HK-2 (cell line): ENCODE results near the gene DHX9.

Source experiments
- DNase-seq: peaks from one replicate; pipeline ENCODE4 v3.0.0-alpha.2; 2018; ENCODE audit not compliant: unreplicated experiment

DHX9 gene

DNA sequence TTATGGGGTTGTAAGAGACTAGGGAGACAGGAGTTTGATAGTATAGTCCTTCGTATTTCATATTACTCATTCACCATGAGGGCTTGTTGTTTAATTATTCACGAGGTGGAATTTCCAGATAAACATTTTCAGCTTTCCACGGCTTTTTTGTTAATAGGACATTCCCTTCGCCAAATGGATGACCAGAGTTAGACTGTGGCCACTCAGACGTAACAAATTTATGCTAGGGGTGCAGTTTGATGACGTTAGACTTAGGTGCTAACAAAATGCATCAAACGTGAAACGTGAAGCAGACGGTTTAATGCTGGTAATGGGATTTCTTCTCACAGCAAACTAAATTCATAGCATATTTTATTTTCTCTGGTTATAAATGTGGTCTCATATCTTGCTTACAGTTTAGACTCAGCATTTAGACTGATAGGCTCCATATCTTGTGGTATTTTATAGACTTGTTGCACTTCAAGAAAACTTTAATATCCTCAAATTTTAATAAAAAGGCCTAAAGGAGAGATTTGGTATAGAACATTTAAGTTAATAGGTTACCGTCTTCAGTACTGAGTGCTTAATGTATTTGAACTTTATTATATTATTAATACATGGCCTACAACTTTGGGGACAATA lies 2.3 kb downstream of the DHX9 start:
- DNase-seq = peak; percentile 28

DNA sequence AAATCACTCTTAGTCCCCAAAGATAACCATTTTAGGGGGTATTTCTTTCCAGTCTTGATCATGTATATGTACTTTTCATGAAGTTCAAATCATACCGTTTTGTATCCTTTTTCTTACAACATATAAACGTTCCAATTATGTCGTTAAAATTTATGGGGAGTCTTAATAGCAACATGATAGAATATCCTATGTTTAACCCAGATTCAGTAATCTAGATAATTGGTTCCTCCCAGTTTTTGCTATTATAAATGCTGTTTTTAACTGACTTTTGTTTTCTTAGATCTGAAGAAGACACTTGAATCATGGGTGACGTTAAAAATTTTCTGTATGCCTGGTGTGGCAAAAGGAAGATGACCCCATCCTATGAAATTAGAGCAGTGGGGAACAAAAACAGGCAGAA lies 3.1 kb downstream of the DHX9 start:
- DNase-seq = no peak

DNA sequence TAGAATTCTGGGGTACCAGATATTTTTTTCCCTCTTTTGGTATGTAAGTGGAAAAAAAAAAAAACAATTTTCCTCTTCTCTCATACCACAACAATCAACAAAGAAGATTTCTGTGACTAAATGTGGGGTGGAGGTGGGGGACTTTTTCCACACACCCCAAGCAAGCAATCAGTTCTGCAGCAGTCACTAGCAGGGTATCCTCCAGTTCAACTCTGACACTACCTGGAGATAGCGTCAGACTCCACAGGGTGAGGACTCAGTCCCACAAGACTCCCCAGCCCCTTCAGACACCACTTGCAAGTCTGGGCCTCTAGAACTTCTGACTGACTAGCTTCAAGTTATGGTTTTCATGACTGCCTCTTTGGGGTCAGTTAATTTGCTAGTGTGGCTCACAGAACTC lies 6.2 kb downstream of the DHX9 start:
- DNase-seq = no peak

DNA sequence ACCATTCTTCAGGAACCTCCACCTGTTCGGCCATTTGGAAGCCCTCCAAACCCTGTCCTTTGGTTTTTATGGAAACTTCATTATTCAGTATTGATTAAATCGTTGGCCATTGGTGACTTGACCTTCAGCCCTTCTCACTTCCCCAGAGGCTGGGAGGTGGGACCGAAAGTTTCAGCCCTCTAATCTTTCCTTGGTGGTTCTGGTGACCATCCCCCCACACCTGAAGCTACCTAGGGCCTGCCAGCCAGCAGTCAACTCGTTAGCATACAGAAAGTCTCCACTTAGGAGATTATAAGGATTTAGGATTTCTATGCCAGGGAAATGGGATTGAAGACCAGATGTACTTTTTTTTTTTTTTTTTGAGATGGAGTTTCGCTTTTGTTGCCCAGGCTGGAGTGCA lies 6.7 kb downstream of the DHX9 start:
- no peak for DNase-seq

DNA sequence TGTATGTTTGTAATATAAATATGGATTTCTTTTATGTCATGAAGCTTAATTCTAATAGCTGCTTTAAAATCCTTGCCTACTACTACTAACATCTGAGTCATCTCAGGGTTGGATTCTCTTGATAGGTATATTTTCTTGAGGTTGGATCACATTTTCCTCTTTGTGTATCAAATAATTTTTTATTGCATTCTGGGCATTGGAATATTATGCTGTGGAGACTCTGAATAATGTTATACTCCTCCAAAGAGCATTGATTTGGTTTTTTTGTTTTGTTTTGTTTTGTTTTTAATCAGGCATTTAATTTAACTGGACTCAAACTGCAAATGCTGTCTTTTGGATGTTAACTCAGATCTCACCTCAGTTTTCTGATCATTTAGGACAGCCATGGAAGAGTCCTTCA lies 8.0 kb downstream of the DHX9 start:
- no peak for DNase-seq

DNA sequence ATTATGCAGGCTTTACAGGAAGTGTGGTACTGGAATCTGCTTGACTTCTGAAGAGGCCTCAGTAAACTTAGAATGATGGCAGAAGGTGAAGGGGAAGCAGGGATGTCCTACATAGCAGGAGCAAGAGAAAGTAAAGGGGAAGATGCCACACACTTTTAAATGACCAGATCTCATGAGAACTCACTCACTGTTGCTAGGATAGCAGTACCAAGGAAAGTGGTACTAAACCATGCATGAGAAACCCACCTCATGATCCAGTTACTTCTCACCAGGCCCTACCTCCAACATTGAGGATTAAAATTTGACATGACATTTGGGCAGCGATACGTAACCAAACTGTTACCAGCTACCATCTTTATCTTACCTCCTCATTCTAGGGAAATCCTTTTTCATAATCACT lies 9.6 kb downstream of the DHX9 start:
- no peak for DNase-seq

DNA sequence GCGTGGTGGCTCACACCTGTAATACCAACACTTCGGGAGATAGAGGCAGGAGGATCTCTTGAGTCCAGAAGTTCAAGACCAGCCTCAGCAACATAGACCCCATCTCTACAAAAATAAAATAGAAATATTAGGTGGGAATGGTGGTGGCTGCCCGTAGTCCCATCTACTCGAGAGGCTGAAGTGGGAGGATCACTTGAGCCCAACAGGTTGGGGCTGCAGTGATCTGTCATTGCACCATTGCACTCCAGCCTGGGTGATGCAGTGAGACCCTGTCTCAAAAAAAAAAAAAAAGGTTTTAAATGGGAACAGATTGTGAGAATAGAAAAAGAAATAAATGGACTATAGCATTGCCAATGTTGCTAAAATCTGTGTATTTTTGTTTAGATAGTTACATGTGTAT lies 11.2 kb downstream of the DHX9 start:
- DNase-seq = no peak

DNA sequence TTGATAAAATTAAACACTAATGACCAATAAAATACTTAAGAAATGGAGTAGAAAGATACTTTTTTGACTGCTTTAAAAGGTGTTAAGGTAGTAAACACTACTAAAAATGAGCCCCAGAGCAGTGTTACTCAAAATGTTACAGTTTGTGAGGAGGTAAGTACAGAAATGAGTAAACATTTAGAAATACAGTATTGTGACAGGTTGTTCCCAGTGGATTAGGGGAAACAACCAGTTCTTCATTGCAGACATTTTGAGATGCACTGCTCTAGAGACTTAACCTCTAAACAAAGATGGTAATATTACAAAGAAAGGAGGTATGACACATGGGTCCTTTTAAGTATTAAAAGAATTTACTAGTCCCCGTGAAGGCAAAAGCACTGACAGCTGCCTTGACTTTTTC lies 12.7 kb downstream of the DHX9 start:
- DNase-seq = no peak

DNA sequence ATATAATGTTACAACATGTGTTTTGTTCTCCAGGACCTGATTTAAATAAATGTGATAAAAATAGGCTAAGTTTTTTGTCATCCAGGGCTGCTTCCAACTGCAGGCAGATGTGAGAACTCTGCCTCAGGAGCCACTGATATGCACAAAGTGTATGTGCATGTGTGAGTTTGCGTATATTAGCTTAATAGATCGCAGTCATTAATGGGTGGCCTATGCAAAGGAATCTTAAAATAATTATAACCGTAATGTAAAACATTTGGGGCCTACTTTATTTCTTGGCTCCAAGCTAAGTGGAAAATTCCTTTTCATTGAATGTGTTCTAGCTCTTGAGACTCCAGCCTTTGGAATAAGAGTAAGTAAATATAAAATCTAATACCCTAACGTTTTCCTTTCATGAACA lies 16.8 kb downstream of the DHX9 start:
- DNase-seq = no peak

DNA sequence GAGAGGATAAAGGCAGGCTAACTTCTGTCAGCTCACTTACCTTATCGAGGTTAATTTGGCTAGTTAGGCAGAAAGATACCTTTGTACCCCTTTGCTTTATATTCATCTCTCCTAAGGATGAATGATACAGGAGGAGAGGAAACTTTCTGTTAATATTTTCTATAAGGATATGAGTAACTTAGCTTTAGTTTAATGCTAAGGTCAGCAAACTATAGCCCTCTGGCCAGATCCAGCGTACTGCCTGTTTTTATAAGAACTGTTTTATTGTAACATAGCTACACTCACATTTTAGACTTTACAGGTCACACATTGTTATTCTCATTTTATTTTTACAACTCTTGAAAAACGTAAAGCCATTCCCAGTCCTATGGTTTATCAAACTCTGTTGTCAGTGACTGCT lies 18.1 kb downstream of the DHX9 start:
- DNase-seq = no peak

DNA sequence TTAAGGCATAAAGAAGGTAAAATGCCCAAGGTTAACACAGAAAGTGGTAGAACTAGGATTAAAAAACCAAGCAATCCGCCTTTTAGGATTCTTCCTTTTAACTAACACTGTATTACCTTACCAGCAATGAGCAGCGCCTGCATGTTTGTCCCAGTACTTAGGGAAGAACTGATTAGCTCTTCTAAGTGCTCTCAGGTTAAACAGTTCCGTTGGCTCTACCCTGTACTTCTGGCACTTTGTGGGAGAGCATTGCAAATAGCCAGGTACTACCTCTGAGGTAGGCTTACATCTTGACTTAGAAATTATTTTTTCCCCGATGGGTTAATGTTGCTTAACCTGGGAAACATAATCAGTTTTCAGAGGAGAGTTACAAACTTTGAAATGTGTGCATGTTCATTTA lies 21.5 kb downstream of the DHX9 start:
- no peak for DNase-seq

DNA sequence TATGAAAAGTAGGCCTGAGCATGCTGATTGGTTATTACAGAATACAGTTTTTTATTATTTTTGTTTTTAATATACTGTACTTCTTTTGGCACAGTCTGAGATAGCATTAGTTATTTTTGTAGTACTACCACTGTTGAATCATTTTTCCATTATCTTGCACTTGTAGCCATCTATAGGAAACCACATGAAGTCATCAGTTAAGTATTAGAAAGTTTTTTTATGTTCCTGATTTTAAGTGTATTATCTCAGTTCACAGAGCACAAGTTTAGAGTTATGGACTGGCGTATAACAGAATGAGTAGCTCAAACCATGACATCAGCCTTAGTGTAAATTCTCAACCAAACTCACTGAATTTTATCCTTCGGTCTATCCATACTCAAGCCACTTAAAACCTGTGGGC lies 22.8 kb downstream of the DHX9 start:
- DNase-seq = no peak

DNA sequence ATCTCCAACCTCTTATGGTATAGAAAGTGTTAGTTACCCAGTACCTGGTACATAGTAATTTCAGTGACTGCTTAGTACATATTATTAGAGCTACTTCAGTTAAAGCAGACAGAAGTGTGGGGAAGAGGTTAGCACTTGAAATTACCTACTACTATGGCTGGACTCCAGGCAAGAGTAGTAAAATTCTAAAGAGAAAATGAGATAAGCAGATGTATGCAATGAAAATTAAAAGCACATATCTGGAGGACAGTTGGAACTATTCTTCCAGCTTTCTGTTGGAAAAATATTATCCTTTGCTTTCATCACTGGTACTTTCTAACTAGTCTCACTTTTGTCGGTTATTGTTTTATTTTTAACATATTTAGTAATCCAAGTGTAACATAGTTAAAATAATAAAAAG lies 23.7 kb downstream of the DHX9 start:
- DNase-seq = no peak

DNA sequence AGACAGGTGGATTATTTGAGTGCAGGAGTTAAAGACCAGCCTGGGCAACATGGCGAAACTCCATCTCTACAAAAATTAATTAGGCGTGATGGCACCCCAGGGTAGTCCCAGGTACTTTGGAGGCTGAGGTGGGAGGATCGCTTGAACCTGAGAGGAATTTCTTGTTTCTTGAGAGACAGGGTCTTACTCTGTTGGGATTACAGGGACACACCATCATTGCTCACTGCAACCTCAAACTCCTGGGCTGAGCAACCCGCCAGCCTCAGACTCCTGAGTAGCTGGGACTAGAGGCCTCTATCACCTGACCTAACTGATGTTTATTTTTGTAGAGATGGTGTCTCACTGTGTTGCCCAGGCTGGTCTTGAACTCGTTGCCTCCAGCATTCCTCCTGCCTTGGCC lies 24.8 kb downstream of the DHX9 start:
- no peak for DNase-seq

DNA sequence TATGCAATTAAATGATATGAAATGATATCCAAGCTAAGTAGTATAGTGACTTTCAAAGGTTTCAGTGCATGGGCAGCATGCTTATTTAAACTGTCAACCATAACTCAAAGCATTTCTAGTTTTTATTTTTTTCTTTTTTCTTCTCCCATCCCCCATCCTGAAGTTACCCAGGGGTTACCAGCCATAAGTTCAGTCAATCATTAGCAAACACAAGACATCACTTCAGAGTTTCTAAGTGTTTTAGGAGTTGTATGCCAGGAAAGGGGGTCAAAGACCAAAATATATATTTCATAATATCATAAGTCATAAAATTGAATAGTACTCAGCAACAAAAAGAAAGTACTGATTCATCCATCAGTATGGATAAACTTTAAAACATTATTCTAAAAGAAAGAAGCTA lies 28.7 kb downstream of the DHX9 start:
- no peak for DNase-seq

DNA sequence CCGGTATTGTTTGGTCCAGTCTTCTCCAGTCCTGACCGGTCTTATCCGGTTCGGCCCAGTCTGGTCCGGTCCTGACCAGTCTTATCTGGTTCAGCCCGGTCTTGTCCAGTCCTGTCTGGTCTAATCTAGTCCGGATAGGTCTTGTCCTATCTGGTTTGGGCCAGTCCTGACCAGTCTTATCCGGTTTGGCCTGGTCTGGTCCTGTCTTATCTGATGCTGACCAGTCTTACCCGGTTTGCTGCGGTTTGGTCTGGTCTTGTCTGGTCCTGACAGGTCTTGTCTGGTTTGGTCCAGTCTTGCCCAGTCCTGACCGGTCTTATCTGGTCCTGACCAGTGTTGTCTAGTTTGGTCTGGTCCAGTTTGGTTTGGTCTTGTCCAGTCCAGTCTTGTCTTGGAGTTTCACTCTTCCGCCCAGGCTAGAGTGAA lies 30.1 kb downstream of the DHX9 start:
- DNase-seq = no peak

DNA sequence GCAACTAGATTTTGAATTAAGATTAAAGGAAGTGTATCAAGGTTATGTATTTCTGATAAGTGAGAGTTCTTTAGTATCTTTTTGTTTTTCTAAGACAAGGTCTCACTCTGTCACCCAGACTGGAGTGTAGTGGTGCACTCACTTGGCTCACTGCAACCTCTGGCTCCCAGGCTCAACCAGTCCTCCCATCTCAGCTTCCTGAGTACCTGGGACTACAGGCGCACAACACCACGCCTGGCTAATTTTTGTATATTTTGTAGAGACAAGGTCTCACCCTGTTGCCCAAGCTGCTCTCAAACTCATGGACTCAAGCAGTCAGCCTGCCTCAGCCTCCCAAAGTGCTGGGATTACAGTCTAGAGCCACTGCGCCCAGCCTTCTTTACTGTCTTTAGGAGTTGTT lies 33.7 kb downstream of the DHX9 start:
- DNase-seq = no peak

DNA sequence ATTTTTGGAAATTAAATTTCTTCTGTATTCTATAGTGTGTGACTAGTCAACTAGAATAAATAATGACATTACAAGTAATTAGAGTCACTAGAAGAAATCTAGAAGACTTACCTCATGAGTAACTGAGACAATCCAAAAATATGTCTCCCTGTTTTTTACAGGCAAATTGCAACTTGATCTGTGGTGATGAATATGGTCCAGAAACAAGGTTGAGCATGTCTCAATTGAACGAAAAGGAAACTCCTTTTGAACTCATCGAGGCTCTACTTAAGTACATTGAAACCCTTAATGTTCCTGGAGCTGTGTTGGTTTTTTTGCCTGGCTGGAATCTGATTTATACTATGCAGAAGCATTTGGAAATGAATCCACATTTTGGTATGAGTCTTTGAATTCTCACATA lies 36.7 kb downstream of the DHX9 start:
- DNase-seq = no peak

DNA sequence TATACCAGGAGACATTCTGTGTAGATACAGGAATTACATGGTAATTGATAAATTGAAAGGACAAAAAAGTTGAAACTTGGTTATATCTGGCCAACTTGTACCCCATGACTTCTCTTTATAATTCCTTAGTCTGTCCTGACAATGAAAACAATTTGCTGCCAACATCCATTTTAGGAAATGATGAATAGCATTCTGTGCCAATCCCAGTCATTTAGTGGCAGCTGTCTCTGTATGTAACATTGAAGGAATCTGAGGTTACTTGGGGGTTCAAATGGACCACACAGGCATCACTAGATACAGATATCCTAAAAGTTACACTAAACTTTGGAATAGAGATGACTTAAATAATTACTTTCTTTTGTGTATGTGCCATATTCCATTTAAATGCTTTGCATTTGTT lies 38.2 kb downstream of the DHX9 start:
- DNase-seq = no peak

DNA sequence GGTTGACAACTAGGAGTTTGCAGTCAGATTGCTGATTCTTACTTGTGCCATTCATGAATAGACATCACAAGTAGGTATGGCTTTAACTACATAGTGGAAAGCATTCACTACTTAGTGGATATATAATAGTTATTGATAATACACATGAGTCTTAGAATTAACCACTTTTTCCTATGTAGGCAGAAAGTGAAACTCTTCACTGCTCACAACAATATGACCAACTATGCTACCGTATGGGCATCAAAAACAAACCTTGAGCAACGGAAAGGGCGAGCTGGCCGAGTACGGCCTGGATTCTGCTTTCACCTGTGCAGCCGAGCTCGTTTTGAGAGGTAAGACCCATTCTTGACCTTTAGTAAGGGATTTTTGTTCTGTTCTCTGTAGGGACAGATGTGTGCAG lies 38.7 kb downstream of the DHX9 start:
- DNase-seq = no peak

DNA sequence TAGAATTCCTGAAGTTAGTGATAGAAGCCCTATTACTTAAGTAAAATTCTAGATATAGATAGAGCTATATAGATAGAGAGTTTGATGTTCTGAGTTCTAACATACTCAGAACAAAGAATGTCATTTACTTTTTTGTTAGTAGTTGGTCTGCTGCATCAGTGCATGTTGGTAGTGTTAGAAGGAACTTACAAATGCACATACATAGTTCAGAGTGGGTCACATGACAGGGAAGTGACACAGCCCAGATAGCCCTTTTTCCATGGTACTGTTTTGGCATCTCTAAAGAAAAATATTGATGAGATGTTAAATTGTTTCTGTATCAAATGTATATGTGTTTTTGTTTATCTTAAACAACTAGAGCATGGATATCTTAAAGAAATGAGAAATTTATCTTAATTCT lies 45.7 kb downstream of the DHX9 start:
- DNase-seq = no peak

DNA sequence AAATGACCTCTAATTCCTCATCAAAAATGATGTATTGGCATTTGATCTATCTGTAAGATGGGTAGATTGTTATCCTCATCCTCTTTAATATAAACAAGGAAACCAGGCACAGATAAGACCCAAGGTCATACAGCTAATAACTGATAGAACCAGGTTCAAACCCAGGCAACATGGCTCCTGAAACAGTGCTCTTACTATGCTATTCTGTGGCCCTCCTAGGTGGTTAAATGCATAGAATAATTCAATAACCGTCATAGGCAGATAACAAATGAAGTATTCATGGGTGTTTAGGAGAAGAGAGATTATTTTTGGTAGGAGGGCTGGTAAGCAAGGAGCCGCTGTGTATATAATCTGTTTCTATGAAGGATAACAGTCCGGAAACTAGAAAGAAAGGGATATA lies 46.4 kb downstream of the DHX9 start:
- no peak for DNase-seq

DNA sequence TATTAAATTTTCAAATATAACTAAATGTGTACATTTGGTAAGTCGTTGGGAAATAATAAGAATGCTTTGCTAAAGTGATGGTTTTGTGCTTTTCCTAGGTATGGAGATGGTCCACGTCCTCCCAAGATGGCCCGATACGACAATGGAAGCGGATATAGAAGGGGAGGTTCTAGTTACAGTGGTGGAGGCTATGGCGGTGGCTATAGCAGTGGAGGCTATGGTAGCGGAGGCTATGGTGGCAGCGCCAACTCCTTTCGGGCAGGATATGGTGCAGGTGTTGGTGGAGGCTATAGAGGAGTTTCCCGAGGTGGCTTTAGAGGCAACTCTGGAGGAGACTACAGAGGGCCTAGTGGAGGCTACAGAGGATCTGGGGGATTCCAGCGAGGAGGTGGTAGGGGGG lies 47.8 kb downstream of the DHX9 start:
- no peak for DNase-seq

DNA sequence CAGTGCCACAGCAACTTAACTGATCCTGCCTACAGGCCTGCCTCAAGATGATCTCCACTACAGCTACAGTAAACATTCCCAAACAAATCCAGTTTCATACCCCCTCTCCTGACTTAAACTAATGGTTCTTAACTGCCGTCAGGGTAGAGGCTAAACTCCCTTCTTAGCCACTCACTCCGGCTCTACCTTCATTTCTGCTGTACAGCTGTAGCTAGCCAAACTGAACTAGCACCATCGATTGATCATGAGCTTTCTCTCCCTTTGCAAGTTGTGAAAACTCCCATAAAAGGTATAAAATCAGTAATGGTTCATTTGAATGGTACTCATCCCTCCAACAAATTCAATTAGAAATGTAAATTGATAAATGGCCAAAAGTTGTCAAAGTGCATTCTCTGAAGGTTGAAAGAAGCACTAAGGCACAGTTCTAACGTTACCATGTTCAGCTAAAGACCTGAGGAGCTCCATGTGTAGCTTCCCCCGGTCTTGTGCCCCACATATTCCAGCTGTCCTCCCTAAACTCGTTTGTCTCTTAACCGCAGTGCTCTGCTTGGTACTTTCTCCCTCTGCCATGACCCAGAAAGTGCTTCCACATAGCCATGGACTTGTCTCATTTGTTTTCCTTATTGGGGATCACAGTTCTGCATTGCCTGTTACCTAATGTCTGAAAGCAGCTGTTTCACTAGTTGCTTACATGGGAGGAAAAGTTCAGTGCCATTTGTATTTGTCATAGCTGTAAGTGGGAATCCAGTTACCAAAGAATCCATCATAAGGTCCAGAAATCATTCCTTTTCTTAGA lies 49.8 kb downstream of the DHX9 start:
- DNase-seq = no peak
